HCT116 (cell line): ENCODE results near the gene KIF26B. TPM values are rescaled to one million over a fixed set of nuclear protein-coding genes. Genes with fewer than 3 reads are reported as not detected.

ENCODE experiments used
- ATAC-seq: fragments of 200-7000 bp; cut with Tn5 transposase; 2 replicates; pipeline ENCODE4 v1.9.1; 2020; ENCODE audit warnings: mild to moderate bottlenecking, moderate library complexity
- BruUV-seq: library from RNA; stranded (reverse); fragments of 400-500 nt; replicated peaks from 2 replicates; lab custom pipeline; 2021; lab: Mats Ljungman, UMichigan
- CTCF ChIA-PET: fragments of 300-600 bp; sonication (Branson Sonifier 250); formaldehyde crosslinking; loops from one replicate; lab custom pipeline; 2021; ENCODE audit warnings: antibody characterized with exemption; lab: Charles Lee
- POLR2A ChIA-PET: fragments of 300-600, 350-600 bp; sonication (Branson Sonifier 250); formaldehyde crosslinking; loops from one replicate; lab custom pipeline; 2021; ENCODE audit warnings: antibody characterized with exemption; lab: Charles Lee
- RAD21 ChIA-PET, 2 experiments: fragments of 300-600 bp; sonication (Branson Sonifier 250); formaldehyde crosslinking; loops; one replicate each; lab custom pipeline; 2023; ENCODE audit warnings: low total read pairs in 2 of 2; ENCODE audit not compliant: uncharacterized antibody in 2 of 2, unreplicated experiment in 2 of 2, low non-redundant PET in 1 of 2; lab: Charles Lee
- DNase-seq: peaks from one replicate; pipeline ENCODE4 v3.0.0-alpha.2; 2010; ENCODE audit warnings: low read depth, low spot score
- H2AFZ ChIP-seq: fragments of 200-600 bp; shearing (Covaris generic), sonication (generic); 2 replicates; pipeline ENCODE4 v1.6.1; 2017; ENCODE audit warnings: low read depth, mixed run types, mixed read lengths, antibody characterized with exemption, low read length; ENCODE audit not compliant: poor library complexity, severe bottlenecking
- H3K27ac ChIP-seq: 2 replicates; pipeline ENCODE4 v1.5.1; 2012; ENCODE audit warnings: low read depth, low read length
- H3K27me3 ChIP-seq: fragments of 200-600 bp; sonication (generic); 2 replicates; pipeline ENCODE4 v1.6.1; 2016; ENCODE audit warnings: mixed run types, low read length, mixed read lengths; ENCODE audit not compliant: insufficient read depth
- H3K36me3 ChIP-seq, 2 experiments: fragments of 200-500 bp in 1 of 2; fragments of 200-600 bp in 1 of 2; sonication (Bioruptor generic) in 1 of 2; sonication (generic) in 1 of 2; 2 replicates each; pipeline versions ENCODE4 v1.5.1 to v1.6.1; 2014 to 2016; ENCODE audit warnings: low read length in 2 of 2, inconsistent platforms in 1 of 2, mixed read lengths in 1 of 2, mixed run types in 1 of 2; ENCODE audit not compliant: insufficient read depth in 2 of 2, control insufficient read depth in 1 of 2
- H3K4me1 ChIP-seq, 2 experiments: fragments of 200-600 bp in 1 of 2; sonication (generic) in 1 of 2; 2 replicates each; pipeline versions ENCODE4 v1.5.1 to v1.6.1; 2012 to 2017; ENCODE audit warnings: low read length in 2 of 2, inconsistent platforms in 1 of 2, mild to moderate bottlenecking in 1 of 2, mixed read lengths in 1 of 2, mixed run types in 1 of 2, moderate library complexity in 1 of 2; ENCODE audit not compliant: insufficient read depth in 2 of 2, control insufficient read depth in 1 of 2
- H3K4me2 ChIP-seq: fragments of 200-600 bp; sonication (generic); 2 replicates; pipeline ENCODE4 v1.6.1; 2017; ENCODE audit warnings: mixed run types, low read length, mixed read lengths
- H3K4me3 ChIP-seq, 2 experiments: fragments of 200-600 bp in 1 of 2; sonication (generic) in 1 of 2; replicated peaks in 1 of 2; 2 replicates each; pipeline ENCODE4 v1.5.1; 2011 to 2016; ENCODE audit warnings: low read length in 2 of 2, control low read depth in 1 of 2, low read depth in 1 of 2, mild to moderate bottlenecking in 1 of 2, mixed read lengths in 1 of 2, mixed run types in 1 of 2
- H3K79me2 ChIP-seq: fragments of 200-600 bp; sonication (generic); 2 replicates; pipeline ENCODE4 v1.6.1; 2017; ENCODE audit warnings: mild to moderate bottlenecking, mixed run types, low read length, moderate library complexity, mixed read lengths; ENCODE audit not compliant: insufficient read depth
- H3K9ac ChIP-seq: fragments of 200-600 bp; sonication (generic); 2 replicates; pipeline ENCODE4 v1.6.1; 2016; ENCODE audit warnings: low read length, mixed read lengths
- H3K9me2 ChIP-seq: fragments of 200-600 bp; sonication (generic), shearing (Covaris generic); 2 replicates; pipeline ENCODE4 v1.6.1; 2017; ENCODE audit warnings: mixed run types, mild to moderate bottlenecking, moderate library complexity; ENCODE audit not compliant: insufficient read depth
- H3K9me3 ChIP-seq, 2 experiments: fragments of 200-500 bp in 1 of 2; fragments of 200-600 bp in 1 of 2; sonication (Bioruptor generic) in 1 of 2; sonication (generic) in 1 of 2; 2 replicates each; pipeline ENCODE4 v1.6.1; 2014 to 2017; ENCODE audit warnings: low read length in 2 of 2, mixed read lengths in 2 of 2, inconsistent platforms in 1 of 2, low read depth in 1 of 2, mild to moderate bottlenecking in 1 of 2, mixed run types in 1 of 2, moderate library complexity in 1 of 2; ENCODE audit not compliant: control insufficient read depth in 1 of 2, insufficient read depth in 1 of 2
- H4K20me1 ChIP-seq: fragments of 200-600 bp; sonication (generic), shearing (Covaris generic); 2 replicates; pipeline ENCODE4 v1.6.1; 2017; ENCODE audit warnings: mixed run types, mild to moderate bottlenecking, moderate library complexity; ENCODE audit not compliant: insufficient read depth
- ATF3 ChIP-seq: IDR thresholded peaks from 2 replicates; pipeline ENCODE4 v1.6.1; 2012
- CBX3 ChIP-seq: IDR thresholded peaks from 2 replicates; pipeline ENCODE4 v1.6.1; 2012; ENCODE audit warnings: low read depth
- CEBPB ChIP-seq: IDR thresholded peaks from 2 replicates; pipeline ENCODE4 v1.6.1; 2012; ENCODE audit warnings: low read depth
- CTCF ChIP-seq, 3 experiments: fragments of 200-600 bp in 1 of 3; sonication (generic) in 1 of 3; IDR thresholded peaks in 2 of 3; conservative IDR thresholded peaks in 1 of 3; 2 replicates each; pipeline ENCODE4 v1.5.1; 2012 to 2017; ENCODE audit warnings: low read depth in 2 of 3, low read length in 2 of 3, antibody characterized with exemption in 1 of 3, borderline replicate concordance in 1 of 3, control low read depth in 1 of 3, mild to moderate bottlenecking in 1 of 3, mixed read lengths in 1 of 3, mixed run types in 1 of 3, moderate library complexity in 1 of 3; ENCODE audit not compliant: insufficient read depth in 1 of 3
- EGR1 ChIP-seq: IDR thresholded peaks from 2 replicates; pipeline ENCODE4 v1.6.1; 2012; ENCODE audit warnings: low read depth
- EZH2phosphoT487 ChIP-seq: fragments of 200-600 bp; IDR thresholded peaks from 2 replicates; pipeline ENCODE4 v1.6.1; 2018; ENCODE audit warnings: antibody characterized with exemption, borderline replicate concordance
- FOSL1 ChIP-seq: IDR thresholded peaks from 2 replicates; pipeline ENCODE4 v1.6.1; 2012; ENCODE audit warnings: low read depth
- JUND ChIP-seq: IDR thresholded peaks from 2 replicates; pipeline ENCODE4 v1.6.1; 2012
- POLR2A ChIP-seq: IDR thresholded peaks from 2 replicates; pipeline ENCODE4 v1.7.0; 2011; ENCODE audit warnings: borderline replicate concordance; ENCODE audit not compliant: insufficient read depth, insufficient read length; ENCODE audit errors: extremely low read depth
- POLR2AphosphoS5 ChIP-seq: IDR thresholded peaks from 2 replicates; pipeline ENCODE4 v1.6.1; 2011; ENCODE audit warnings: mild to moderate bottlenecking, low read depth, low read length, moderate library complexity
- RAD21 ChIP-seq: IDR thresholded peaks from 2 replicates; pipeline ENCODE4 v1.6.1; 2012; ENCODE audit warnings: low read depth, mild to moderate bottlenecking
- REST ChIP-seq: IDR thresholded peaks from 2 replicates; pipeline ENCODE4 v1.6.1; 2012; ENCODE audit warnings: low read depth
- SIN3A ChIP-seq: IDR thresholded peaks from 2 replicates; pipeline ENCODE4 v1.6.1; 2012; ENCODE audit warnings: low read depth
- YY1 ChIP-seq: IDR thresholded peaks from 2 replicates; pipeline ENCODE4 v1.6.1; 2011; ENCODE audit warnings: low read length, low read depth, moderate library complexity, mild to moderate bottlenecking; ENCODE audit not compliant: insufficient replicate concordance; ENCODE audit errors: extremely low read depth
- ZFX ChIP-seq: fragments of 450-650 bp; IDR thresholded peaks from 2 replicates; pipeline ENCODE4 v1.6.1; 2017
- ZNF274 ChIP-seq: fragments of 200-500 bp; sonication (Bioruptor generic); IDR thresholded peaks from 2 replicates; pipeline ENCODE4 v1.6.1; 2014; ENCODE audit warnings: mild to moderate bottlenecking, low read depth, low read length, inconsistent platforms
- intact Hi-C: fragments of 100-400 bp; cut with micrococcal nuclease; formaldehyde crosslinking; loops from 2 replicates; pipeline ENCODE4 v1.10.0; 2022
- total RNA-seq: library from RNA; stranded (reverse); gene quantifications from one replicate; pipeline ENCODE4 v1.2.1, GENCODE V29; 2021; ENCODE audit not compliant: unreplicated experiment

Gene KIF26B
- total RNA-seq, 1 experiment from 2014 or later = 0.49 TPM

- POLR2A ChIA-PET = no interaction called here
- DNase-seq (no peak), ATAC-seq (no peak)
- Histone ChIP-seq H3K9me3 (no peaks in the 10 kb centered on the region), H2AFZ (no peak overlapping the region), H3K4me2 (no peak overlapping the region), H3K36me3 (no peaks in the 10 kb centered on the region), H3K4me3 (no peak overlapping the region), H3K27ac (no peak overlapping the region), H3K79me2 (no peaks in the 10 kb centered on the region), H4K20me1 (no peaks in the 10 kb centered on the region), H3K4me1 (no peaks in the 10 kb centered on the region), H3K9me2 (no peaks in the 10 kb centered on the region), H3K27me3 (peaks cover 52% of the 10 kb centered on the region), H3K9ac (no peak overlapping the region)
- RAD21 ChIA-PET = no interaction called here
- intact Hi-C loops = no loop called here
- no TSS peak for BruUV-seq
- CTCF ChIA-PET = no interaction called here
- TF ChIP-seq YY1 (no peak), CTCF (IDR thresholded peaks at IDR 0.05 in 2 of 3, conservative IDR thresholded peaks at IDR 0.05 in 1 of 3; ENCODE audit: borderline replicate concordance in 1 of 3, insufficient read depth in 1 of 3, low read depth in 2 of 3, low read length in 2 of 3) (no peak), ZNF274 (no peak), JUND (no peak), EGR1 (no peak), REST (no peak), CEBPB (no peak), CBX3 (no peak), EZH2phosphoT487 (no peak), ZFX (no peak), SIN3A (no peak), RAD21 (no peak), ATF3 (no peak), POLR2AphosphoS5 (no peak), POLR2A (no peak), FOSL1 (no peak)
- TF ChIP-seq, all 23 proteins: peak for 0
Measured at GRCh38 chr1:245578308-245578707, 423.5 kb downstream of the KIF26B start.
